ENCODE data around the gene NOLC1. TPM values are rescaled to one million over a fixed set of nuclear protein-coding genes. Genes with fewer than 3 reads are reported as not detected.

NOLC1 gene
- total and polyA plus RNA-seq, 2 donors (not counting 1 experiment from before 2014, with no cell fraction given), result 32.9 to 45.0 TPM

DNA sequence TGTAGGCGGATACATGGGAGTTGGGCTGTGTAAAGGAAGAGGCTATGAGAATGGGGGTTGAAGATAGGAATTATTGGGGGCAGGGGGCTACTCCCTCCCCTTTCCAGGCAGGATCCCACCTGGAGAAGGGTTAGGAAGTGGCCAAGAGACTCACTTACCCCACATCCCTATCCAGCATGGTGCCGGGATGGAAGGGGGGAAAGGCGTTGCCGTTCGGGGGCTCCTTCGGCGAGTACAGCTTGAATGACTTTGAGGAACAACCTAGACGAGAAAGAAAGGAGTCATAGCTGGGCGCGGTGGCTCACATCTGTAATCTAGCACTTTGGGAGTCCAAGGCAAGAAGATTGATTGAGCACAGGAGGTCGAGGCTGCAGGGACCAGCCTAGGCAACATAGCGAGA lies 40.9 kb upstream of the NOLC1 start:
- peaks cover 6 to 44% of the 10 kb centered on the region in 2 experiments for H3K36me3 ChIP-seq (replicated peaks in 1 of 2; ENCODE audit: control extremely low read depth in 1 of 2, control insufficient read depth in 1 of 2, extremely low read depth in 1 of 2, insufficient read depth in 2 of 2, low read length in 1 of 2)
- H3K4me1 Mint-ChIP-seq, result peaks cover 30% of the 10 kb centered on the region
- no peaks in the 10 kb centered on the region for H3K27me3 Mint-ChIP-seq
- WGBS (ENCODE audit: insufficient coverage), result 91% methylated on average over 10 of the region's 12 CpGs
- no peaks in the 10 kb centered on the region for H3K9me3 Mint-ChIP-seq (ENCODE audit: insufficient read depth)
- H3K9ac ChIP-seq (ENCODE audit: low read length), result no peak overlapping the region
- ATAC-seq (ENCODE audit: low read depth) (no peak), DNase-seq (no peak)
- TF ChIP-seq EZH2 (IDR thresholded peaks at IDR 0.05; ENCODE audit: borderline replicate concordance, insufficient read depth, low read depth, low read length, poor library complexity, severe bottlenecking), result no peak
- TF ChIP-seq, protein P1, sequence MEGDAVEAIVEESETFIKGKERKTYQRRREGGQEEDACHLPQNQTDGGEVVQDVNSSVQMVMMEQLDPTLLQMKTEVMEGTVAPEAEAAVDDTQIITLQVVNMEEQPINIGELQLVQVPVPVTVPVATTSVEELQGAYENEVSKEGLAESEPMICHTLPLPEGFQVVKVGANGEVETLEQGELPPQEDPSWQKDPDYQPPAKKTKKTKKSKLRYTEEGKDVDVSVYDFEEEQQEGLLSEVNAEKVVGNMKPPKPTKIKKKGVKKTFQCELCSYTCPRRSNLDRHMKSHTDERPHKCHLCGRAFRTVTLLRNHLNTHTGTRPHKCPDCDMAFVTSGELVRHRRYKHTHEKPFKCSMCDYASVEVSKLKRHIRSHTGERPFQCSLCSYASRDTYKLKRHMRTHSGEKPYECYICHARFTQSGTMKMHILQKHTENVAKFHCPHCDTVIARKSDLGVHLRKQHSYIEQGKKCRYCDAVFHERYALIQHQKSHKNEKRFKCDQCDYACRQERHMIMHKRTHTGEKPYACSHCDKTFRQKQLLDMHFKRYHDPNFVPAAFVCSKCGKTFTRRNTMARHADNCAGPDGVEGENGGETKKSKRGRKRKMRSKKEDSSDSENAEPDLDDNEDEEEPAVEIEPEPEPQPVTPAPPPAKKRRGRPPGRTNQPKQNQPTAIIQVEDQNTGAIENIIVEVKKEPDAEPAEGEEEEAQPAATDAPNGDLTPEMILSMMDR (IDR thresholded peaks at IDR 0.05), result no peak
- H4K20me1 ChIP-seq (ENCODE audit: control insufficient read depth, insufficient read depth, low read length, poor library complexity, severe bottlenecking), result peaks cover 71% of the 10 kb centered on the region
- no peak overlapping the region for H3K27ac Mint-ChIP-seq
- no peaks in the 10 kb centered on the region for H3K27me3 ChIP-seq (replicated peaks in 1 of 4; ENCODE audit: control extremely low read depth in 1 of 4, control insufficient read depth in 3 of 4, insufficient read depth in 4 of 4, low read length in 3 of 4)
- H3K4me3 ChIP-seq (ENCODE audit: control extremely low read depth in 1 of 5, extremely low read depth in 1 of 5, insufficient read depth in 1 of 5, low read depth in 2 of 5, low read length in 4 of 5), result no peak overlapping the region
- no peak overlapping the region for H3K4me2 ChIP-seq (replicated peaks; ENCODE audit: low read depth, low read length, poor library complexity, severe bottlenecking)
- no peaks in the 10 kb centered on the region for H3K9me3 ChIP-seq (ENCODE audit: control extremely low read depth in 1 of 3, control insufficient read depth in 2 of 3, insufficient read depth in 1 of 3, low read length in 2 of 3)
- H3K27ac ChIP-seq (ENCODE audit: low read length in 2 of 2), result no peak overlapping the region
- no peak overlapping the region for H2AFZ ChIP-seq (ENCODE audit: insufficient read depth, low read depth, low read length, poor library complexity, severe bottlenecking)
- ChIA-PET CTCF (interaction anchor here (0.8 to 2.1 kb wide), 3 partner anchors 20 to 39 kb away, joined by 3 to 6 read pairs (median 3); no protein-coding TSS in a partner anchor), POLR2A (no interaction called here)
- H3K4me3 Mint-ChIP-seq, result no peak overlapping the region
- intact Hi-C loops (cut with micrococcal nuclease), result no loop called here
- H3K79me2 ChIP-seq (ENCODE audit: control insufficient read depth, insufficient read depth, low read length), result peaks cover 58% of the 10 kb centered on the region
- peaks cover 30 to 38% of the 10 kb centered on the region in 2 donors for H3K4me1 ChIP-seq (ENCODE audit: control insufficient read depth in 2 of 2, insufficient read depth in 2 of 2, low read length in 2 of 2)

DNA sequence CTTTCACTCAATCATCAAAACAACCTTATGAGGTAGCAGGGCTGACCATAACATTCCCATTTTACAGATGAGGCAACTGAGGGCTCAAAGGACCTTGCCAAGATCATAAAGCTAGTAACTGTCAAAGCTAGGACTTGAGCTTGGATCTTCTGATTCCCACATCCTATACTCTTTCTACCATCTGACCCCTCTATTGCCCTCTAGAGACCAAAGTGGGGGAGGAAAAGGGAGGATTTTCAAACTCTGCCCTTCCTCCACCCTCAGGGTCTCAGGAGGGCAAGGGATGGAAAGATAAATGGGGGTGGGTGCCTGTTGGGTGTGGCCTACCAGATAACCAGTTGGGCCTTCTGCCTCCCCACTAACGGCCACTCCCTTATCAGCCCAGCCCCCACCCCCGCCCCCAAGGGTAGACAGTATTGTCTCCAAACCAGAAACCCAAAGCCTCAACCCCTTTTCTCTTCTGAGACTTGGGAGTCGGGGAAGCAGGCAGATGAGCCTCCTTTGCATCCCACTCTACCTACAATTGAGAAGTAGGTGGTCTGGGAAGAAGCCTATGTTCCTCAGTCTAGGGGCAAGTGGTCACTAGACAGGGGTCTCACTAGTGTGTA lies 39.9 kb upstream of the NOLC1 start:
- no CpG with 5 or more reads among the region's 3 CpGs for WGBS (ENCODE audit: insufficient coverage)
- H3K4me1 ChIP-seq (ENCODE audit: control insufficient read depth in 2 of 2, insufficient read depth in 2 of 2, low read length in 2 of 2), result peaks cover 40 to 49% of the 10 kb centered on the region in 2 donors
- TF ChIP-seq EZH2 (IDR thresholded peaks at IDR 0.05; ENCODE audit: borderline replicate concordance, insufficient read depth, low read depth, low read length, poor library complexity, severe bottlenecking), result no peak
- TF ChIP-seq, protein P1 (IDR thresholded peaks at IDR 0.05), result peak; percentile 11
- H3K4me2 ChIP-seq (replicated peaks; ENCODE audit: low read depth, low read length, poor library complexity, severe bottlenecking), result no peak overlapping the region
- H3K9ac ChIP-seq (ENCODE audit: low read length), result no peak overlapping the region
- intact Hi-C loops (cut with micrococcal nuclease), result no loop called here
- H3K27ac Mint-ChIP-seq, result no peak overlapping the region
- H3K4me3 ChIP-seq (ENCODE audit: control extremely low read depth in 1 of 5, extremely low read depth in 1 of 5, insufficient read depth in 1 of 5, low read depth in 2 of 5, low read length in 4 of 5), result no peak overlapping the region
- ChIA-PET CTCF (interaction anchor here (0.6 to 2.1 kb wide), 4 partner anchors 9 to 40 kb away, joined by 3 to 6 read pairs (median 3); no protein-coding TSS in a partner anchor), POLR2A (no interaction called here)
- H2AFZ ChIP-seq (ENCODE audit: insufficient read depth, low read depth, low read length, poor library complexity, severe bottlenecking), result no peak overlapping the region
- no peaks in the 10 kb centered on the region for H3K27me3 ChIP-seq (replicated peaks in 1 of 4; ENCODE audit: control extremely low read depth in 1 of 4, control insufficient read depth in 3 of 4, insufficient read depth in 4 of 4, low read length in 3 of 4)
- no peak overlapping the region for H3K4me3 Mint-ChIP-seq
- peaks cover 6 to 39% of the 10 kb centered on the region in 2 experiments for H3K36me3 ChIP-seq (replicated peaks in 1 of 2; ENCODE audit: control extremely low read depth in 1 of 2, control insufficient read depth in 1 of 2, extremely low read depth in 1 of 2, insufficient read depth in 2 of 2, low read length in 1 of 2)
- peaks cover 65% of the 10 kb centered on the region for H4K20me1 ChIP-seq (ENCODE audit: control insufficient read depth, insufficient read depth, low read length, poor library complexity, severe bottlenecking)
- H3K9me3 Mint-ChIP-seq (ENCODE audit: insufficient read depth), result no peaks in the 10 kb centered on the region
- H3K27me3 Mint-ChIP-seq, result no peaks in the 10 kb centered on the region
- no peaks in the 10 kb centered on the region for H3K9me3 ChIP-seq (ENCODE audit: control extremely low read depth in 1 of 3, control insufficient read depth in 2 of 3, insufficient read depth in 1 of 3, low read length in 2 of 3)
- peaks cover 68% of the 10 kb centered on the region for H3K79me2 ChIP-seq (ENCODE audit: control insufficient read depth, insufficient read depth, low read length)
- DNase-seq (no peak), ATAC-seq (ENCODE audit: low read depth) (no peak)
- peaks cover 41% of the 10 kb centered on the region for H3K4me1 Mint-ChIP-seq
- H3K27ac ChIP-seq (ENCODE audit: low read length in 2 of 2), result peak overlapping the region in 1 of 2 donors; percentile 31
